ENCODE measurements around the gene EFHD1. TPM values are rescaled to one million over a fixed set of nuclear protein-coding genes. Genes with fewer than 3 reads are reported as not detected.

Gene EFHD1
- total RNA-seq, 1 donor from 2014 or later: 15.7 TPM

DNA sequence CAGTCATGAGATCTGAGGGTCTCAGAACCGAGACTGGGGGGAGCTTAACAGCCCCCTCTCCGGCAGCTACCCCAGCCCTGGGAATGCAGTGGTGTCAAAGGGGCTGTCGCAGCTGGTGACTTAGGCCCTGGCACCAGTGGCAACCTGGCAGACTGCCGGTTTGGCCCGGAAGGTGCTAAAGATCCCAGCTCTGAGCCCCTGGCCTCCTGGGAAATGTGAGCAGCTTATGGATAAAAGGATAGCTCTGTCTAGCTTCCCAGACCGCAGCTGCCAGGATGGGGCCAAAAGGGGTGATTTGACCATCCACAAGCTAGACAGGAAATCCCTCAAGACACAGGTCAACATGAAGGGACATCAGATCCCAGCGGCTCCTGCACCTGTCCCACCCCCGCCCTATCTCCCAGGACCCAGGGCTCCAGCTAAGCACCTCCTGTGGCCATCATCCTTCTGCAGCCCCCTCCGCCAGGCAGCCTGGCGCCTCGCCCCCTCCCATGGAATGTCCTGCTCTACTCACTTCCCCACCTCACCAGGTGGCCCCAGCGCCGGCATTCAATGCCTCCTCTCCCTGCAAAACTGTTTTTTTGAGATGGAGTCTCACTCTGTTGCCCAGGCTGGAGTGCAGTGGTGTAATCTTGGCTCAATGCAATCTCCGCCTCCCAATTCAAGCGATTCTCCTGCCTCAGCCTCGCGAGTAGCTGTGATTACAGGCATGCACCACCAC, 33.2 kb upstream of the EFHD1 start:
- Mint-ChIP-seq H3K36me3 (ENCODE audit: low read depth, unreplicated experiment) (no peaks in the 10 kb centered on the region), H3K27me3 (ENCODE audit: low read depth, unreplicated experiment) (peaks cover 18% of the 10 kb centered on the region), H3K27ac (ENCODE audit: unreplicated experiment) (no peak overlapping the region), H3K4me1 (ENCODE audit: low read depth, unreplicated experiment) (no peaks in the 10 kb centered on the region), H3K4me3 (ENCODE audit: unreplicated experiment) (no peak overlapping the region), H3K9me3 (ENCODE audit: unreplicated experiment) (no peaks in the 10 kb centered on the region)
- DNase-seq (ENCODE audit: low read depth): no peak
- Histone ChIP-seq H3K79me2 (ENCODE audit: insufficient read depth, low read length) (no peaks in the 10 kb centered on the region), H3K4me1 (ENCODE audit: insufficient read depth, low read length) (no peaks in the 10 kb centered on the region), H3K27ac (ENCODE audit: low read depth, low read length) (no peak overlapping the region), H3K27me3 (ENCODE audit: insufficient read depth, low read length) (peaks cover 6% of the 10 kb centered on the region), H3K9ac (ENCODE audit: low read length) (no peak overlapping the region), H3K36me3 (ENCODE audit: insufficient read depth, low read length) (no peaks in the 10 kb centered on the region), H2AFZ (ENCODE audit: low read depth, low read length) (no peak overlapping the region), H3K9me3 (ENCODE audit: insufficient read depth, low read depth, low read length) (no peaks in the 10 kb centered on the region), H3K4me3 (ENCODE audit: insufficient read depth, low read depth, low read length) (no peak overlapping the region), H3K4me2 (ENCODE audit: low read length) (no peak overlapping the region), H4K20me1 (ENCODE audit: insufficient read depth, low read length) (no peaks in the 10 kb centered on the region)
- TF ChIP-seq EZH2 (IDR thresholded peaks at IDR 0.05; ENCODE audit: insufficient read depth, low read length): no peak
- no peak for FAIRE-seq

DNA sequence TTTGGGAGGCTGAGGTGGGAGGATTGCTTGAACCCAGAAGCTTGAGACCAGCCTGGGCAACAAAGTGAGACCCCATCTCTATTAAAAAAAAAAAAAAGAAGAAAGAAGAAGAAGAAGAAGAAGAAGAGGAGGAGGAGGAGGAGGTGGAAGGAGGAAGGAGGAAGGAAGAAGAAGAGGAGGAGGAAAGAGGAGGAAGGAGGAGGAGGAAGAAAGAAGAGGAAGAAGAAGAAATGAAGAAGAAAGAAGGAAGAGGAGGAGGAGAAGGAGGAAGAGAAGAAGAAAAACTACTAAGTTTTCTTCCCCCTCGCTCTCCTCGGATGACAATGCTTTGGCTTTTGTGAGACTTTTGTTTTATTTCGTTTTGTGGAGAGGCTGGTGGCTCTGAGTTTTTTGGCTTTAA, 30.1 kb upstream of the EFHD1 start:
- Histone ChIP-seq H3K79me2 (ENCODE audit: insufficient read depth, low read length) (no peaks in the 10 kb centered on the region), H3K9ac (ENCODE audit: low read length) (no peak overlapping the region), H3K36me3 (ENCODE audit: insufficient read depth, low read length) (no peaks in the 10 kb centered on the region), H3K4me2 (ENCODE audit: low read length) (no peak overlapping the region), H3K4me3 (ENCODE audit: insufficient read depth, low read depth, low read length) (no peak overlapping the region), H3K9me3 (ENCODE audit: insufficient read depth, low read depth, low read length) (no peaks in the 10 kb centered on the region), H4K20me1 (ENCODE audit: insufficient read depth, low read length) (no peaks in the 10 kb centered on the region), H3K27me3 (ENCODE audit: insufficient read depth, low read length) (peaks cover 6% of the 10 kb centered on the region), H2AFZ (ENCODE audit: low read depth, low read length) (no peak overlapping the region), H3K4me1 (ENCODE audit: insufficient read depth, low read length) (no peaks in the 10 kb centered on the region), H3K27ac (ENCODE audit: low read depth, low read length) (no peak overlapping the region)
- Mint-ChIP-seq H3K36me3 (ENCODE audit: low read depth, unreplicated experiment) (no peaks in the 10 kb centered on the region), H3K4me1 (ENCODE audit: low read depth, unreplicated experiment) (no peaks in the 10 kb centered on the region), H3K9me3 (ENCODE audit: unreplicated experiment) (no peaks in the 10 kb centered on the region), H3K27me3 (ENCODE audit: low read depth, unreplicated experiment) (peaks cover 15% of the 10 kb centered on the region), H3K4me3 (ENCODE audit: unreplicated experiment) (no peak overlapping the region), H3K27ac (ENCODE audit: unreplicated experiment) (no peak overlapping the region)
- DNase-seq (ENCODE audit: low read depth) (no peak), FAIRE-seq (no peak)
- TF ChIP-seq EZH2 (IDR thresholded peaks at IDR 0.05; ENCODE audit: insufficient read depth, low read length): no peak
- TF ChIP-seq, protein P1, sequence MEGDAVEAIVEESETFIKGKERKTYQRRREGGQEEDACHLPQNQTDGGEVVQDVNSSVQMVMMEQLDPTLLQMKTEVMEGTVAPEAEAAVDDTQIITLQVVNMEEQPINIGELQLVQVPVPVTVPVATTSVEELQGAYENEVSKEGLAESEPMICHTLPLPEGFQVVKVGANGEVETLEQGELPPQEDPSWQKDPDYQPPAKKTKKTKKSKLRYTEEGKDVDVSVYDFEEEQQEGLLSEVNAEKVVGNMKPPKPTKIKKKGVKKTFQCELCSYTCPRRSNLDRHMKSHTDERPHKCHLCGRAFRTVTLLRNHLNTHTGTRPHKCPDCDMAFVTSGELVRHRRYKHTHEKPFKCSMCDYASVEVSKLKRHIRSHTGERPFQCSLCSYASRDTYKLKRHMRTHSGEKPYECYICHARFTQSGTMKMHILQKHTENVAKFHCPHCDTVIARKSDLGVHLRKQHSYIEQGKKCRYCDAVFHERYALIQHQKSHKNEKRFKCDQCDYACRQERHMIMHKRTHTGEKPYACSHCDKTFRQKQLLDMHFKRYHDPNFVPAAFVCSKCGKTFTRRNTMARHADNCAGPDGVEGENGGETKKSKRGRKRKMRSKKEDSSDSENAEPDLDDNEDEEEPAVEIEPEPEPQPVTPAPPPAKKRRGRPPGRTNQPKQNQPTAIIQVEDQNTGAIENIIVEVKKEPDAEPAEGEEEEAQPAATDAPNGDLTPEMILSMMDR (IDR thresholded peaks at IDR 0.05; ENCODE audit: insufficient read depth, low read depth, low read length): no peak

DNA sequence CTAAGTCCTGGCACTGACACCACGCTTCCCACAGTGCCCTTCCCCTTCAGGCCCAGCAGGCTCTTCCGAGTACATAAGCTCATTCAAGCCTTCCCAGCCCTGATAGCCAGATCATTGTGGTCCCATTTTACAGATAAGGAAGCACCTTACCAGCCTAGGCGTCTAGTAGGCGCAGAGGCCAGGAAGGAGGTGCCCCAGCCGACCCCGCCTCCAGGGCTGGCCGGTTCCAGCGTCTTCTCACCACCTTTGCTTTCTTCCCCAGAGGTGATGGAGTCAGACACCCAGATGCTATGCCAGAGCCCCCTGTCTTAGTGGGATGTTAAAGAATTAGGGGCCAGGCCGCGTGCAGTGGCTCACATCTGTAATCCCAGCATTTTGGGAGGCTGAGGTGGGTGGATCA, 28.9 kb upstream of the EFHD1 start:
- H3K36me3 Mint-ChIP-seq (ENCODE audit: low read depth, unreplicated experiment): no peaks in the 10 kb centered on the region
- TF ChIP-seq, protein P1 (IDR thresholded peaks at IDR 0.05; ENCODE audit: insufficient read depth, low read depth, low read length): no peak
- no peak for TF ChIP-seq EZH2 (IDR thresholded peaks at IDR 0.05; ENCODE audit: insufficient read depth, low read length)
- no peaks in the 10 kb centered on the region for H3K36me3 ChIP-seq (ENCODE audit: insufficient read depth, low read length)
- H3K9ac ChIP-seq (ENCODE audit: low read length): no peak overlapping the region
- H3K4me1 Mint-ChIP-seq (ENCODE audit: low read depth, unreplicated experiment): no peaks in the 10 kb centered on the region
- no peak for DNase-seq (ENCODE audit: low read depth)
- peaks cover 15% of the 10 kb centered on the region for H3K27me3 Mint-ChIP-seq (ENCODE audit: low read depth, unreplicated experiment)
- no peak overlapping the region for H3K4me2 ChIP-seq (ENCODE audit: low read length)
- H3K79me2 ChIP-seq (ENCODE audit: insufficient read depth, low read length): no peaks in the 10 kb centered on the region
- no peaks in the 10 kb centered on the region for H3K9me3 Mint-ChIP-seq (ENCODE audit: unreplicated experiment)
- no peaks in the 10 kb centered on the region for H3K4me1 ChIP-seq (ENCODE audit: insufficient read depth, low read length)
- H3K27ac ChIP-seq (ENCODE audit: low read depth, low read length): no peak overlapping the region
- no peak overlapping the region for H2AFZ ChIP-seq (ENCODE audit: low read depth, low read length)
- H3K9me3 ChIP-seq (ENCODE audit: insufficient read depth, low read depth, low read length): no peaks in the 10 kb centered on the region
- H3K4me3 ChIP-seq (ENCODE audit: insufficient read depth, low read depth, low read length): no peak overlapping the region
- H3K27me3 ChIP-seq (ENCODE audit: insufficient read depth, low read length): peaks cover 6% of the 10 kb centered on the region
- no peak overlapping the region for H3K4me3 Mint-ChIP-seq (ENCODE audit: unreplicated experiment)
- H3K27ac Mint-ChIP-seq (ENCODE audit: unreplicated experiment): no peak overlapping the region
- FAIRE-seq: no peak
- H4K20me1 ChIP-seq (ENCODE audit: insufficient read depth, low read length): no peaks in the 10 kb centered on the region

Measured in astrocyte (in vitro differentiated cells and primary cell).